Fibroblast of upper back skin (primary cell): ENCODE measurements around the gene ZBTB25.
A peak's percentile ranks its signal among the peaks of the same experiment; 100 is the strongest.

Experiments
- DNase-seq: peaks from one replicate; pipeline ENCODE4 v3.0.0-alpha.2; 2013

Gene ZBTB25

GRCh38 chr14:64438181-64438841 lies 65.3 kb downstream of the ZBTB25 start:
- DNase-seq, result peak; percentile 97

DNA sequence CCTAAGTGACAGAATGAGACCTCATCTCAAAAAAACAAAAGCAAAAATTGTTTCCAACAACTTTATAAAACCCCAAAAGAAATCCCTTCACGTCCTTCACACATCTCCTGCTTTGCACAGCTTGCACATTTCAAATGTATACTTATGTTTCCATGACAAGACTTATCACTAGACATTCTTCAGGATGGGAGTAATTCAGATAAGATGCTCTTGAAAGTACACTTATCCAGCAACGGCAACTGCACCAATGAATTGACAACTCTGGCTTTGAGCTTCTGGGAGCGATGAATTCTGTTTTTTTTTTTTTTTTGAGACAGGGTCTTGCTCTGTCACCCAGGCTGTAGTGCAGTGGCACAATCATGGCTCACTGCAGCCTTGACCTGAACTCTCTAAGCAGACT lies 69.1 kb downstream of the ZBTB25 start:
- DNase-seq, result no peak

GRCh38 chr14:64423987-64424386 lies 79.7 kb downstream of the ZBTB25 start:
- peak; percentile 54 for DNase-seq

DNA sequence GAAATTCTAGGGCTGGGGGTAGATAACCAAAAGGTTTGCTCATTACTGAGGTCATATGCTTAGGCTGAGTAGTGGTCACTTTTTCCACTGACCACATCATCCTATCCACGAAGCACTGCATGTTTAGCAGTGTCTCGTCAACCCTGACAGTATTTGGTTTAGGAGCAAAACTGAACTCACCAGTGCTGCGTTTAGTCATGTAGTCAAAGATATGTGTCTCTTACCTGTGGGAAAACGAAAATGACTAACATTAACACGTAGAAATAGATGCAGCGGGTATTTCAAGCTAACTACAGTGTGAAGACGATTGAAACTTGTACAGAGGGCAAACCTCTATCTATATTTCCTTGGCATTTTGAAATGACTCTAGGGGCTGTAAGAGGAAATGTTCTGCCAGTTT lies 80.9 kb downstream of the ZBTB25 start:
- DNase-seq, result no peak

DNA sequence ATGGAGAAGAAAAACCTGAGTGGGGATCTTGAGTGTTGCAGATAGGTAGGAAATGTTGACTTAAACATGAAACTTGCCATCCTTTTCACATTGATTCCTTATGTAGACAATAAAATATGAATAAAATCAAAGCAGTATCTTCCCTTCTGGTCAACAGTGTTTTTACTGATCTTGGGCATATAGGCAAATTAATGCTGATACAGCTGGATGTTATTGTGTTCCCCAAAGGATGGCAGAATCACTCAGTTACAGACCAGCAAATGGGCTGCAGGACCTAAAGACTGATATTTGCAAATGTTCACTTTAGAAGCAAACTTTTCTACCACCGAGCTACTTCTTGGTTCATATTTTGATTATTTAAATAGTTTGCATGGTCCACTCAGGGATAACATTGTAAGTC lies 81.6 kb downstream of the ZBTB25 start:
- no peak for DNase-seq

DNA sequence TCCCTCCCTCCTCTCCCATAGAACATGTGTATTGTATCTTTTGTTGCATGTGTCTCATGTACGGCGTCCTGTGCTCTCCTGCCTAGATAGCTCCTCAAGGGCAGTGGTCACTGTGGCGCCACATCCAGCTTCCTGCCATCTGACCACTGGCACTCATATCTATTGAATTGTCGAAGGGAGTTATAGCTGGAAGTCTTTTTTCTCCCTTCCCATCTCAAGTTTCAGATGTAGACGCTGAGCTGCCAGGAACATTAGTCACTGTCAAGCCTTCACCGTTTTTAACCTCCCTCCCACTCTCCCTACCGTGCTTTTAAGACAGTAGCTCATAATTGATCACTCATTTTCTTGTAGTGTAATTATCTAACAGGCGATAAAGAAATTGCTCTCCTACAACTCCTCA lies 82.5 kb downstream of the ZBTB25 start:
- peak; percentile 54 for DNase-seq

DNA sequence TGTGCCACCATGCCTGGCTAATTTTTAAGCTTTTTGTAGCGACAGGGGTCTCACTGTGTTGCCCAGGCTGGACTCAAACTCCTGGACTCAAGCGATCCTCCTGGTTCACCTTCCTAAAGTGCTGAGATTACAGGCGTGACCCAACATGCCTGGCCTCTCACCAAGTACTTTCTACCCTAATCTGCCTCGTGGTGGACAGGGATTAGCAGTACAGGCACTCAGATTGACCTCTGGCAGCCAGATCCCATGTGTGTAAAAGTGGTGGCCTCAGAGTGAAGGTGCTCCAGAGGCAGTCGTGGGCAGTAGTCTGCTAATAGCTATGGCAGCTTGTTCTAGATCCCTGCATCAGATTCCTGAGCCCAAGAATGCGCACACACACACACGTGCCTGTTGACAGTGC lies 84.6 kb downstream of the ZBTB25 start:
- no peak for DNase-seq

DNA sequence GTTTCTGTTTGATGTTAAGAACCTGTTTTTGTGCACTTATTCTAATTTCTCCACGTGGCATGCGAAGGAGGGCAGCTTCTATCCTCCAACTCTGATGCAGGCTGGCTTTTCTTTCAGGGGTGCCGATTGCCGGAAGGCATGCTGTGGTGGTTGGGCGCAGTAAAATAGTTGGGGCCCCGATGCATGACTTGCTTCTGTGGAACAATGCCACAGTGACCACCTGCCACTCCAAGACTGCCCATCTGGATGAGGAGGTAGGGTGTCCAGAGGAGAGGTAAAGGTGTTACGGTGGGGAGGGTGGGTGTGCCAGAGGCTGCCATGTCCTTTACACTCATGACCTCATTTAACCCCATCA lies 85.9 kb downstream of the ZBTB25 start:
- DNase-seq, result no peak

DNA sequence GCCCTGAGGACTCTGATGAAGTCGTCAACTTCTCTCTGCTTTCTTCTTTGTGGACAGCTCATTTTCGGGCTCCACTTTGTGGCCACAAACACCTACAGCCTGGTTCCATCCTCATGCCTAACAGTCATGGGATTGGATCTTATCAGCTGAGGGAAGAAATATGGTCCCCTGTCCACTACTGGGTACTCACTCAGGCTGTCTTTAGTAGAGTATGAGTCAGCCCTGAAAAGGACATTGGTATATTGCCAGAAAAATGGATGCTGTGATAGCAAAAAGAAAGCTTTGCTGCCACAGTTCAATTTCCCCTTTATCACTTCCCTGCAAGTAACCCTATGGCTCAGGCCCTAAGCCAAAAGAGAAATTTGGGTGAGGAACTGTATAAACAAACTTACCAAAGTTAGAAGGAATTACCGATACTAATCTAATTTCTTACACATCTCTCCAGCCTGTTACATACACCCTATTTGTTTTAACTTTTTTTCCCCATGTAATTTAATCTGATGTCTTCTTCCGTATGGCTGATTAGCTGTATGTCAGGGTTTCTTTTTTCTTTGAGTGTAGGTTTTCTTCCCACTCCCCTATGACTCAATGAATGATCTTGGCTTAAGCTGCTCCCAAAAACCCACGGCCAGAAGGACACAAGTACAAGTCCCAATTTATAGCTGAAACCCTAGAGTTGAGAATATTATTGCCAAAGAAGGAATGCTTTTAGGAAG lies 86.4 kb downstream of the ZBTB25 start:
- peak; percentile 5 for DNase-seq

DNA sequence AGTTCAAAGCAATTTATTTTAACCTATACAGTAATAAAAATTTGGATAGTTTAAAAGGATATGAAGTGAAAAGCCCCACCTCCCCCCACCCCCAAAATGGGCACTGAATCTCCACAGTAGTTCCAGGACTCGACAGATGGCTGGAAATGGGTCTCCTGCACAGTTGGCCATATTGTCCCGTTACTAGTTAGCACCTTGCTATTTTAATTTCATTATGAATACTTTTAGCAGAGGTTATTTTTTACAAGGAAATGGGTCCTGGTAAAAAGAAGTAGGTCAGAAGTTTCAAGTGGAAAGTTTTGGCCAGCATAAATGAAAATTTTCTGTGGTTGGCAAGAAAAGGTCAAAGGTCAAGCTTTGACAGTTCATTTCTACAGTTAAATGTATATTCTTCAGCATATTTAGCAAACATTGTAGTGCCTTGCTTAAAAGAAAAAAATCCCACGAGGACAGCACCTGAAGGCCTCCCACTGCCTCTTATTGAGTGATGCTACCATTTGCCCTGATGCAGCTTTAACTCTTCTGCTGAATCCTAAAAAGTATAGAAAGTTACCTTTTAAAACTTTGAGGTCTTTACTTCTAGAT lies 87.2 kb downstream of the ZBTB25 start:
- no peak for DNase-seq

DNA sequence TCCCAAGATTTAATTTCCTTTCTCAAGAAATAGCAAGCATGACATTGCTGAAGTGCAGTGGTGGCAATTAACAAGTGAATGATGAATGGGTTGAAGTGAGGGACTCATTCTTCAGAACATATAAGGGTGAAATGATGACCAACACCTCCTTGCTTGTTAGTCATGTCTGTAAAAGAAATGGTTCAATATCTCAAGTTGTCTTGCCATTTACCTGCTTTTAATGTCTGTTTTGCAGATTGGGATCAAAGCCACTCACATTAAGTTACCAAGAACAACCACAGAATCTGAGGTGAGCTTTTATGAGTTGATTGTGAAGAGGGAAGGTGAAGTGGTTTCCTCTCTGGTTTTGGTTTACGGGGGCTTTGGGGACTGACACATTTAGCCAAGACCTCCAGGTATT lies 91.4 kb downstream of the ZBTB25 start:
- no peak for DNase-seq

DNA sequence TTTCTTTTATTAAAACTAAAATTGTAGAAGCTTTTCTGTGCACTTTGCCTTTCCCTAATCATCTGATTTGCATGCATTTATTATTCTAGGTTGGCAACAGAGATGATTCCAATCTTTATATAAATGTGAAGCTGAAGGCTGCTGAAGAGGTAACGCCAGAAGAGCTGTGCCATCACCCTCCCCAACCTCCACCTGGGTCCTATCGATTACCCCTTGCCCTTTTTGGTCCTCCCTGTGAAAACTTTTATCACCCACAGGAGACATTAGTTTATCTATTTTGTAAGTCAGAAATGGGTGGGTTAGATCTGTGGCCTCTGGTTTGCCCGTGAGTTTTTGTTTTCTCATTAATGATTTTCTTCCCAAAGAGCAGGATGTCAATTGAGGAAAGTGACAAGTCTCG lies 92.6 kb downstream of the ZBTB25 start:
- DNase-seq, result no peak

- DNase-seq, result peak; percentile 31
Observed at GRCh38 chr14:64410084-64410774, 93.4 kb downstream of the ZBTB25 start.

DNA sequence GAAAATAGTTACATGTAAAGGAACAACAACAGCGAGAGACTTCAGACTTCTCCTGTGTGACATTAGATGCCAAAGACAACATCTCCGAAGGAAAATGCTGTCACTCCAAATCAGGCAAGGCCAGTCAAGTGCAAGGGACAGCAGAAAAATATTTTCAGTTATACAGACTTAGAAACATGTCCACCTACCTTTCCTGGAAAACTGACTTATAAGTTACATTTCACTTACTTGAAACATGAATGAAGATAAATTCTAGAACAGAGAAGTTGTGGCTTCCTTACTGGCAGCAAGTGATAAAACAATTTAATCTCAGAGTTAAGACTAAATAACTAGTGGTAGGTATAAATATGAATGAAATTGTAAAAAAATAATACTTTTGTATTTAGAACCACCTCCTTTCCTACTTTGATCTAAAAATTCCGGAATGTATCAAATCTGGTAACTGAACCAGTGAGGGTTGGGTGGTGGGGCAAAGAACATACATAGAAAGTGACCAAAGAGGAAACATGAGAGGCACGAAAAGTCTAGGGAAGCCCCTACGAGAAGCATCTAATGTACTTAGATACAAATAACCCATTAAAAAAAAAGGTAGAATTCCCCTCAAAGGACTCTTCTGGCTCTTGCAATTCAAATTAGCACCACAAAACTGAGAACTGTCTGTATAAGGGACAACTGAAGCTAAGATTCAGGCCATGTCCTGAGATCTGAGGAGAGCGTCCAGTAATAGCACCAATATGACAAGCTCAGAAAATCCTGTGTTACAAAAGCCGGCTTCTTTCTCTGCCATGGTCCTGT lies 94.3 kb downstream of the ZBTB25 start:
- DNase-seq, result no peak

DNA sequence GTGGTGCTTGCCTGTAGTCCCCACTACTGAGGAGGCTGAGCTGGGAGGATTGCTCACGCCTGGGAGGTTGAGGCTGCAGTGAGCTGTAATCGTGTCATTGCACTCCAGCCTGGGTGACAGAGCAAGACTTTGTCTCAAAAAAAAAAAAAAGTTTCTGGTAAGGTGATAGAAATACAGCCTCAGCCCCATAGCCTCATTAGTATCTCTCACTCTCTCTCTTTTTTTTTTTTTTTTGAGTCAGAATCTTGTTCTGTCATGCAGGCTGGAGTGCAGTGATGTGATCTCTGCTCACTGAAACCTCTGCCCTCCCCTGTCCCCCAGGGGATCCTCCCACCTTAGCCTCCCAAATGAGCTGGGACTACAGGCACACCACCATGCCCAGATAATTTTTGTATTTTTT lies 96.3 kb downstream of the ZBTB25 start:
- DNase-seq, result no peak

GRCh38 chr14:64405295-64405694 lies 98.3 kb downstream of the ZBTB25 start:
- no peak for DNase-seq

GRCh38 chr14:64401949-64402348 lies 101.7 kb downstream of the ZBTB25 start:
- DNase-seq, result no peak

GRCh38 chr14:64400829-64401459 lies 102.7 kb downstream of the ZBTB25 start:
- DNase-seq, result no peak
